Naive thymus-derived CD8-positive, alpha-beta T cell (primary cell): ENCODE measurements around the gene ANKRD6. TPM values are rescaled to one million over a fixed set of nuclear protein-coding genes. Genes with fewer than 3 reads are reported as not detected.

ENCODE experiments used
- ATAC-seq, 2 donors: fragments of 150-1000 bp; cut with Tn5 transposase in 1 of 2; sonication (Bioruptor Pico), chemical (Tn5 transposase) in 1 of 2; 1 replicate in 1 of 2; 2 replicates in 1 of 2; pipeline ENCODE4 v1.10.0; 2021; ENCODE audit warnings: mild to moderate bottlenecking in 2 of 2, moderate library complexity in 2 of 2
- POLR2A ChIA-PET: fragments of 350-600 bp; sonication (Branson Sonifier 250); formaldehyde crosslinking; loops from one replicate; lab custom pipeline; 2021; ENCODE audit warnings: antibody characterized with exemption; lab: Charles Lee
- DNase-seq, 10 donors: peaks; one replicate each; pipeline versions ENCODE4 v3.0.0 to v3.0.0-alpha.2; 2020 to 2022
- H3K27ac Mint-ChIP-seq, 10 donors: one replicate each; pipeline ENCODE4 v1.8.0; 2020 to 2022; ENCODE audit warnings: mild to moderate bottlenecking in 10 of 10, mixed read lengths in 10 of 10, moderate library complexity in 4 of 10, inconsistent platforms in 1 of 10
- H3K27me3 Mint-ChIP-seq, 5 donors: one replicate each; pipeline ENCODE4 v1.8.0; 2021 to 2022; ENCODE audit warnings: mixed read lengths in 5 of 5
- H3K36me3 Mint-ChIP-seq, 3 donors: one replicate each; pipeline ENCODE4 v1.8.0; 2020 to 2022; ENCODE audit warnings: mixed read lengths in 3 of 3, mild to moderate bottlenecking in 2 of 3, inconsistent platforms in 1 of 3
- H3K4me1 Mint-ChIP-seq, 4 donors: one replicate each; pipeline ENCODE4 v1.8.0; 2021 to 2022; ENCODE audit warnings: mixed read lengths in 4 of 4
- H3K4me3 Mint-ChIP-seq, 10 donors: one replicate each; pipeline ENCODE4 v1.8.0; 2020 to 2022; ENCODE audit warnings: mild to moderate bottlenecking in 10 of 10, mixed read lengths in 10 of 10, moderate library complexity in 6 of 10, inconsistent platforms in 1 of 10
- H3K9me3 Mint-ChIP-seq, 9 donors: one replicate each; pipeline ENCODE4 v1.8.0; 2020 to 2022; ENCODE audit warnings: mixed read lengths in 9 of 9, mild to moderate bottlenecking in 3 of 9, inconsistent platforms in 1 of 9, moderate library complexity in 1 of 9
- polyA plus RNA-seq, 3 donors: library from polyadenylated mRNA; unstranded; fragments of 300-500 nt; fragmentation: Illumina TruSeq; gene quantifications; one replicate each; pipeline ENCODE4 v1.2.3, GENCODE V29; 2021
- total RNA-seq, 8 experiments: library from RNA in 2 of 8; stranded (reverse) in 2 of 8; gene quantifications; one replicate each; pipeline ENCODE4 v1.2.3 and lab custom pipeline; 2021 to 2026

The ANKRD6 gene
- total and polyA plus RNA-seq, 5 experiments from 2014 or later: 2.1 to 5.8 (median 3.1) TPM

DNA sequence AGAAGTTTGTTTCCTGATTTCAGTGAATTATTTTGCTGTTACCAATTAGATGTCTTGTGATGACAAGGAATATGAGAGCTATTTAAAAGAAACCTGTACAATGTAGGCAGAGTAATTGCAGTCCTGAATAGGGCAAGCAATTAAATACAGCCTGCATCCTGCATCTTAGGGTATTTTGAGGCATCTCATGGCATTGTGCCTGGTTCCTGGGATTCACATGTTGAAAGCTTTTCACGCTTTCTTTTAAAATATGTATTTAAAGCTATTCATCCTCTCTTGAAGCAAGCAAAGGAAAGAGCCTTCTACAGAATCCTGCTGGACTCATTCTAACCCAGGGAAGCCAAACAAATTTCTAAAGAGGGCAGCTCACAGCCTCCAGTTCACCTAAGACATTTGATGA is 16.2 kb upstream of the ANKRD6 start:
- Mint-ChIP-seq H3K9me3 (no peaks in the 10 kb centered on the region), H3K27me3 (peaks cover 7 to 20% (median 16%) of the 10 kb centered on the region in 5 donors), H3K4me1 (peaks cover 2 to 13% (median 11%) of the 10 kb centered on the region in 4 donors), H3K36me3 (no peaks in the 10 kb centered on the region), H3K4me3 (no peak overlapping the region), H3K27ac (no peak overlapping the region)
- DNase-seq (no peak), ATAC-seq (no peak)
- POLR2A ChIA-PET: no interaction called here

GRCh38 chr6:89430201-89430962 is 2.6 kb upstream of the ANKRD6 start:
- Mint-ChIP-seq H3K9me3 (no peaks in the 10 kb centered on the region), H3K27me3 (peaks cover 0 to 1% (median 0%) of the 10 kb centered on the region in 5 donors), H3K27ac (no peak overlapping the region), H3K4me1 (peaks cover 10 to 32% (median 23%) of the 10 kb centered on the region in 4 donors), H3K36me3 (no peaks in the 10 kb centered on the region), H3K4me3 (peak overlapping the region in 1 of 10 donors; percentile 26)
- ATAC-seq (no peak), DNase-seq (no peak)
- POLR2A ChIA-PET: no interaction called here

GRCh38 chr6:89433252-89434149 is 549 bp downstream of the ANKRD6 start:
- Mint-ChIP-seq H3K4me1 (peaks cover 10 to 34% (median 28%) of the 10 kb centered on the region in 4 donors), H3K4me3 (peak overlapping the region; percentile 79 to 93 (median 89)), H3K36me3 (no peaks in the 10 kb centered on the region), H3K27ac (peak overlapping the region; percentile 23 to 92 (median 66)), H3K9me3 (no peaks in the 10 kb centered on the region), H3K27me3 (peaks cover 0 to 1% (median 0%) of the 10 kb centered on the region in 5 donors)
- peak; percentile 12 to 27 for ATAC-seq
- POLR2A ChIA-PET: no interaction called here
- peak in 8 of 10 donors; percentile 4 to 64 (median 24) for DNase-seq

DNA sequence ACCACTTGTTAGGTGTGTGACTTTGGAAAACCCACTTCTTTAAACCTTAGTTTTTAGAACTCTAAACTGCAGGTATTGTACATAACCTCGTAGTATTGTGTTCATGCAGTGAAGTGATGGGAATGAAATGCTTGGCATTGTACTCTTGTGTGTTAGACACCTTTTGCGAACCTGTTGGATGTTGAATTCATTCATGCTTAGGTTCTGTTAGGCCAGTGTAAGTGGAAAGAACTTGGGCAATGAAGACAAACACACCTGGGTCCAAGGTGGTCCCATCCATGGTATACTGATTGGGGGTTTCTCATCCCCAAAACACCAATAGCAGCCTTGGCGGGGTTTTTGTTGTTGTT is 1.2 kb downstream of the ANKRD6 start:
- peak overlapping the region; percentile 23 to 92 (median 66) for H3K27ac Mint-ChIP-seq
- POLR2A ChIA-PET: no interaction called here
- peak in 1 of 10 donors; percentile 15 for DNase-seq
- H3K9me3 Mint-ChIP-seq: no peaks in the 10 kb centered on the region
- ATAC-seq: no peak
- H3K36me3 Mint-ChIP-seq: no peaks in the 10 kb centered on the region
- H3K4me1 Mint-ChIP-seq: peaks cover 10 to 34% (median 28%) of the 10 kb centered on the region in 4 donors
- peak overlapping the region; percentile 79 to 93 (median 89) for H3K4me3 Mint-ChIP-seq
- peaks cover 0 to 1% (median 0%) of the 10 kb centered on the region in 5 donors for H3K27me3 Mint-ChIP-seq

- Mint-ChIP-seq H3K36me3 (no peaks in the 10 kb centered on the region), H3K27ac (peak overlapping the region in 5 of 10 donors; percentile 5 to 57 (median 23)), H3K27me3 (peaks cover 0 to 1% (median 0%) of the 10 kb centered on the region in 5 donors), H3K9me3 (no peaks in the 10 kb centered on the region), H3K4me1 (peaks cover 10 to 34% (median 28%) of the 10 kb centered on the region in 4 donors), H3K4me3 (peak overlapping the region in 5 of 10 donors; percentile 24 to 52 (median 37))
- DNase-seq (no peak), ATAC-seq (no peak)
- POLR2A ChIA-PET: no interaction called here
These were observed 2.0 kb downstream of the ANKRD6 start for GRCh38 chr6:89434954-89435353.

- POLR2A ChIA-PET: no interaction called here
- no peaks in the 10 kb centered on the region for H3K36me3 Mint-ChIP-seq
- no peak for ATAC-seq
- no peaks in the 10 kb centered on the region for H3K27me3 Mint-ChIP-seq
- peak overlapping the region in 5 of 10 donors; percentile 3 to 40 (median 13) for H3K27ac Mint-ChIP-seq
- no peak overlapping the region for H3K4me3 Mint-ChIP-seq
- no peak for DNase-seq
- H3K9me3 Mint-ChIP-seq: no peaks in the 10 kb centered on the region
- H3K4me1 Mint-ChIP-seq: peaks cover 10 to 34% (median 28%) of the 10 kb centered on the region in 4 donors
These were observed 3.3 kb downstream of the ANKRD6 start for GRCh38 chr6:89436226-89436625.

DNA sequence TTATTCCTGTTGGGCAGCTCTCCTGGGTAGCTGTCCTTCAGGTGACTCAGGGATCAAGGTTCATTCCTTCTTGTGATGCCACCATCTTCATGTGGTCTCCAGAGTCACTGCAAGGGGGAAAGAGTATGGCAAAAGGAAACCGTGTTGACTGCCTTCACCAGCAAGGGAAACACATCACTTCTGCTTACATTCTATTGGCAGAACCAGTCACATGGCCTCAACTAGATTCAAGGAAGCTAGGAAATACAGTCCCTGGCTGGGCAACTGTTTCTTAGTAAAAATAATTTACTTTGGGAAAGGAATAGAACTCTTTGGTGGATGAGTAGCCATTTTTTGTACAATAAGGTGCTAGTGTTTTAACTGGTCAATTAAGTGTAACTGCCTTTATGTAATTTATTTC is 5.3 kb downstream of the ANKRD6 start:
- POLR2A ChIA-PET: no interaction called here
- no peaks in the 10 kb centered on the region for H3K9me3 Mint-ChIP-seq
- H3K4me1 Mint-ChIP-seq: peaks cover 5 to 22% (median 18%) of the 10 kb centered on the region in 4 donors
- ATAC-seq (no peak), DNase-seq (no peak)
- H3K4me3 Mint-ChIP-seq: no peak overlapping the region
- peak overlapping the region in 1 of 10 donors; percentile 76 for H3K27ac Mint-ChIP-seq
- H3K36me3 Mint-ChIP-seq: peaks cover 0 to 4% (median 0%) of the 10 kb centered on the region in 3 donors
- H3K27me3 Mint-ChIP-seq: no peaks in the 10 kb centered on the region

GRCh38 chr6:89439014-89439413 is 6.1 kb downstream of the ANKRD6 start:
- Mint-ChIP-seq H3K27ac (no peak overlapping the region), H3K4me3 (no peak overlapping the region), H3K4me1 (peaks cover 5 to 18% (median 14%) of the 10 kb centered on the region in 4 donors), H3K9me3 (no peaks in the 10 kb centered on the region), H3K36me3 (peaks cover 0 to 4% (median 0%) of the 10 kb centered on the region in 3 donors), H3K27me3 (no peaks in the 10 kb centered on the region)
- ATAC-seq: no peak
- POLR2A ChIA-PET: no interaction called here
- DNase-seq: no peak

DNA sequence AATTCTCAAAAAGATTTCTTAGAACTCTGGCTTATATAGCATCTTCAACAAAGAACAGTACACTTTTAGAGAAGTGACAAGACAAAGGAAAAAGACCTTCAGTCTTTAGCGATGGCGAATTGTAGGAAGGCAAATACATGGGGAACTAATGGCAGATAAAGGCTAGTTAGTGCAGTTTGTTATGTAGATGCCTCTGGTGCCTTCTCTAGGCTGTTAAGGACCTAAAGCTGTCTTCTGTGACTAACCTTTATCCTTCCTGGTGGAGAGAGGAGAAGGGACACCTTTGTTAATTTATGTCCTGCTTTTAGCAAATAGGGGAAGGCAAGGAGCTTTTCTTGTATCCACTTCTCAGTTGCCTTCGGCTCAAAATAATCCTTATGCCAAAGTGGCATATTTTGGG is 7.2 kb downstream of the ANKRD6 start:
- H3K4me3 Mint-ChIP-seq: no peak overlapping the region
- H3K27ac Mint-ChIP-seq: no peak overlapping the region
- no peak for ATAC-seq
- H3K4me1 Mint-ChIP-seq: peaks cover under 1 to 9% (median 4%) of the 10 kb centered on the region in 4 donors
- no peaks in the 10 kb centered on the region for H3K27me3 Mint-ChIP-seq
- H3K36me3 Mint-ChIP-seq: peaks cover 0 to 4% (median 0%) of the 10 kb centered on the region in 3 donors
- no peaks in the 10 kb centered on the region for H3K9me3 Mint-ChIP-seq
- DNase-seq: no peak
- POLR2A ChIA-PET: no interaction called here

GRCh38 chr6:89443658-89444057 is 10.7 kb downstream of the ANKRD6 start:
- no peaks in the 10 kb centered on the region for H3K4me1 Mint-ChIP-seq
- H3K4me3 Mint-ChIP-seq: no peak overlapping the region
- H3K27me3 Mint-ChIP-seq: no peaks in the 10 kb centered on the region
- no peak for ATAC-seq
- no peaks in the 10 kb centered on the region for H3K9me3 Mint-ChIP-seq
- peaks cover 0 to 4% (median 4%) of the 10 kb centered on the region in 3 donors for H3K36me3 Mint-ChIP-seq
- POLR2A ChIA-PET: no interaction called here
- H3K27ac Mint-ChIP-seq: no peak overlapping the region
- DNase-seq: no peak

- Mint-ChIP-seq H3K9me3 (no peaks in the 10 kb centered on the region), H3K4me1 (peaks cover 0 to 4% (median 0%) of the 10 kb centered on the region in 4 donors), H3K27me3 (no peaks in the 10 kb centered on the region), H3K36me3 (peaks cover 0 to 5% (median 0%) of the 10 kb centered on the region in 3 donors), H3K4me3 (no peak overlapping the region), H3K27ac (no peak overlapping the region)
- no peak for ATAC-seq
- POLR2A ChIA-PET: no interaction called here
- DNase-seq: no peak
These were observed 16.2 kb downstream of the ANKRD6 start for GRCh38 chr6:89449193-89449592.

DNA sequence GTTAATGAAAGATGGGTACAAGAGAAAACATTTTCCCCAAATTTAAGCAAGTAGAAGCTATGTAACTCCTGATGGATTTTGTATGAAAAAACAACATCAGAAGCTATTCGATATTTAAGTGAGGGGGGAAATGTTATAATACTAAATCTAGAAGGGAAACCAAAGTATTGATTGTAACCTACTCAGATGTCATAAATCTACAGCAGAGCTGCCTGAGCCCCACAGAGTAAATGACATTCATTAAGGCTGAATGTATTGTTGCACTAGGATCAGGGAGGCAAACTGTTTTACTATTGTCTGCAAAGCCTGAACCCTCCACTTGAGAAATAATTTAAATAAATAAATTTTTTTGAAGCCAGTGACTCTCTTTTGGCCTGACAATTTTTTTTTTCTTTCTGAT is 19.3 kb downstream of the ANKRD6 start:
- no peak overlapping the region for H3K27ac Mint-ChIP-seq
- ATAC-seq (no peak), DNase-seq (no peak)
- H3K4me3 Mint-ChIP-seq: no peak overlapping the region
- H3K4me1 Mint-ChIP-seq: peaks cover 0 to 4% (median 0%) of the 10 kb centered on the region in 4 donors
- peaks cover 0 to 19% (median 0%) of the 10 kb centered on the region in 3 donors for H3K36me3 Mint-ChIP-seq
- POLR2A ChIA-PET: no interaction called here
- H3K9me3 Mint-ChIP-seq: peaks cover 0 to 18% (median 3%) of the 10 kb centered on the region in 9 donors
- no peaks in the 10 kb centered on the region for H3K27me3 Mint-ChIP-seq
